SW480 (cell line): ENCODE measurements around the gene DPYSL4.
"Not testable (repeated sequence)": the region's sequence is repeated elsewhere in the genome, so short reads cannot be mapped to it uniquely, and the experiment has no call there.

ENCODE experiments used
- DNase-seq: peaks from one replicate; pipeline ENCODE4 v3.0.0-alpha.2; 2016; ENCODE audit warnings: low spot score

Gene DPYSL4

GRCh38 chr10:132149917-132150316 lies 36.8 kb upstream of the DPYSL4 start:
- no peak for DNase-seq

GRCh38 chr10:132150777-132151176 lies 36.0 kb upstream of the DPYSL4 start:
- DNase-seq, result no peak

GRCh38 chr10:132151286-132151950 lies 35.3 kb upstream of the DPYSL4 start:
- no peak for DNase-seq

- no peak for DNase-seq
These were observed 34.7 kb upstream of the DPYSL4 start for GRCh38 chr10:132151951-132152505.

GRCh38 chr10:132152896-132153580 lies 33.7 kb upstream of the DPYSL4 start:
- no peak for DNase-seq

GRCh38 chr10:132153616-132154217 lies 33.0 kb upstream of the DPYSL4 start:
- DNase-seq, result no peak

- no peak for DNase-seq
These were observed 32.3 kb upstream of the DPYSL4 start for GRCh38 chr10:132154440-132154839.

- no peak for DNase-seq
These were observed 31.8 kb upstream of the DPYSL4 start for GRCh38 chr10:132154931-132155330.

- no peak for DNase-seq
These were observed 30.9 kb upstream of the DPYSL4 start for GRCh38 chr10:132155723-132156381.

GRCh38 chr10:132156382-132156781 lies 30.4 kb upstream of the DPYSL4 start:
- DNase-seq, result no peak

GRCh38 chr10:132157101-132157500 lies 29.6 kb upstream of the DPYSL4 start:
- no peak for DNase-seq

GRCh38 chr10:132158122-132158741 lies 28.5 kb upstream of the DPYSL4 start:
- no peak for DNase-seq

GRCh38 chr10:132158823-132159222 lies 27.9 kb upstream of the DPYSL4 start:
- DNase-seq, result no peak

- DNase-seq, result not testable (repeated sequence)
These were observed 27.2 kb upstream of the DPYSL4 start for GRCh38 chr10:132159302-132160230.

- DNase-seq, result not testable (repeated sequence)
These were observed 26.5 kb upstream of the DPYSL4 start for GRCh38 chr10:132160231-132160630.

- not testable (repeated sequence) for DNase-seq
These were observed 25.7 kb upstream of the DPYSL4 start for GRCh38 chr10:132160834-132161622.

- no peak for DNase-seq
These were observed 24.7 kb upstream of the DPYSL4 start for GRCh38 chr10:132162021-132162531.

- DNase-seq, result no peak
These were observed 24.0 kb upstream of the DPYSL4 start for GRCh38 chr10:132162590-132163277.

GRCh38 chr10:132163278-132163765 lies 23.4 kb upstream of the DPYSL4 start:
- peak; percentile 69 for DNase-seq
